Loucy (cell line): ENCODE results near the gene KLHL2.

ENCODE experiments used
- H2AFZ ChIP-seq: fragments of 200-600 bp; sonication (generic); 2 replicates; pipeline ENCODE4 v1.6.0; 2016; ENCODE audit warnings: antibody characterized with exemption, mild to moderate bottlenecking, low read length, moderate library complexity
- H3F3A ChIP-seq: fragments of 200-600 bp; 2 replicates; pipeline ENCODE4 v1.6.0; 2016; ENCODE audit warnings: antibody characterized with exemption, low read depth, mild to moderate bottlenecking
- H3K27me3 ChIP-seq: fragments of 200-600 bp; sonication (generic); 2 replicates; pipeline ENCODE4 v1.6.1; 2014; ENCODE audit warnings: low read length, mild to moderate bottlenecking; ENCODE audit not compliant: insufficient read depth, poor library complexity, severe bottlenecking
- H3K36me3 ChIP-seq: fragments of 200-600 bp; sonication (generic); 2 replicates; pipeline ENCODE4 v1.6.1; 2016; ENCODE audit warnings: low read length; ENCODE audit not compliant: insufficient read depth
- H3K4me1 ChIP-seq: fragments of 200-600 bp; sonication (generic); 2 replicates; pipeline ENCODE4 v1.5.1; 2014; ENCODE audit warnings: low read length, mild to moderate bottlenecking; ENCODE audit not compliant: insufficient read depth, poor library complexity, severe bottlenecking
- H3K4me2 ChIP-seq: fragments of 200-600 bp; sonication (generic); 2 replicates; pipeline ENCODE4 v1.6.0; 2014; ENCODE audit warnings: antibody characterized with exemption, low read length, low read depth, mild to moderate bottlenecking; ENCODE audit not compliant: poor library complexity, severe bottlenecking
- H3K4me3 ChIP-seq: fragments of 200-600 bp; sonication (generic); 2 replicates; pipeline ENCODE4 v1.5.1; 2014; ENCODE audit warnings: low read length, mild to moderate bottlenecking, mixed read lengths; ENCODE audit not compliant: poor library complexity, severe bottlenecking
- H3K79me2 ChIP-seq: fragments of 200-600 bp; sonication (generic); 2 replicates; pipeline ENCODE4 v1.6.1; 2014; ENCODE audit warnings: low read length; ENCODE audit not compliant: insufficient read depth
- H3K9ac ChIP-seq: fragments of 200-600 bp; sonication (generic); 2 replicates; pipeline ENCODE4 v1.6.0; 2014; ENCODE audit warnings: mild to moderate bottlenecking, low read depth, low read length, moderate library complexity; ENCODE audit not compliant: poor library complexity, severe bottlenecking
- H3K9me2 ChIP-seq: fragments of 200-600 bp; sonication (generic); replicated peaks from 2 replicates; pipeline ENCODE4 v1.6.1; 2016; ENCODE audit warnings: low read depth, low read length, mixed read lengths
- H3K9me3 ChIP-seq: fragments of 200-600 bp; sonication (generic); 2 replicates; pipeline ENCODE4 v1.6.1; 2014; ENCODE audit warnings: mild to moderate bottlenecking, antibody characterized with exemption, low read length, low read depth; ENCODE audit not compliant: insufficient read depth
- H4K20me1 ChIP-seq: fragments of 200-600 bp; sonication (generic); 2 replicates; pipeline ENCODE4 v1.6.0; 2014; ENCODE audit warnings: antibody characterized with exemption, low read length, mild to moderate bottlenecking; ENCODE audit not compliant: insufficient read depth, poor library complexity, severe bottlenecking
- EZH2phosphoT487 ChIP-seq: fragments of 200-600 bp; IDR thresholded peaks from 2 replicates; pipeline ENCODE4 v1.6.1; 2018; ENCODE audit warnings: antibody characterized with exemption, mild to moderate bottlenecking, moderate library complexity, borderline replicate concordance
- TF ChIP-seq, protein P1 (sequence below): fragments of 200-600 bp; sonication (generic); conservative IDR thresholded peaks from 2 replicates; pipeline ENCODE4 v1.5.1; 2014; ENCODE audit warnings: mild to moderate bottlenecking, antibody characterized with exemption, low read length

Gene KLHL2

DNA sequence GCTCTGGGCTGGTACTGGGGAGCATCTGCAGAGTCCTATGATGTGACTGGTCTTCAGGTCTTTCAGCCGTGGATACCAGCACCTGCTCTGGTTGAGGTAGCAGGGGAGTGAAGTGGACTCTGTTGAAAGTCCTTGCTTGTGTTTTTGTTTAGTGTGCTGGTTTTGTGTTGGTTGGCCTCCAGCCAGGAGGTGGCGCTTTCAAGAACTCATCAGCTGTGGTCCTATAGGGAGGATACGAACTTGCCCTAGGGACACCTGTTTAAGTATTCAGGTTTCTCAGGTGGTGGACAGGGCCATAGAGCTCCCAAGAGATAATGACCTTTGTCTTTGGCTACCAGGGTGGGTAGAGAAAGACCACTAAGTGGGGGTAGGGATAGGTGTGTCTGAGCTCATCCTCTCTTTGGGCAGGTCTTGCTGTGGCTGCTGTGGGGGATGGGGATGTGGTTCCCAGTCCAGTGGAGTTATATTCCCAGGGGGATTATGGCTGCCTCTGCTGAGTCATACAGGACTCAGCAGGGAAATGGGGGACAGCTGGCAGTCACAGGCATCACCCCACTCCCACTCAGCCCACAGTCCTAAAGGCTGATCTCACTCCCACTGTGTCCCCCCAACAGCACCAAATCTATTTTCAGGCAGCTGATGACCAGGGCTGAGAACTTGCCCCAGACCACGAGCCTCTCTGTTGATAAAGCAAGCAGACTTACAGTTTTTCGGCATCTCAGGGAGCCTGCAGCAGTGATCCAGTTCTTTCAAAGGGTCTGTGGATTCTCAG is 144.2 kb downstream of the KLHL2 start:
- no peak overlapping the region for H3K4me2 ChIP-seq
- H4K20me1 ChIP-seq: no peaks in the 10 kb centered on the region
- H3K4me3 ChIP-seq: no peak overlapping the region
- H3K4me1 ChIP-seq: no peaks in the 10 kb centered on the region
- H2AFZ ChIP-seq: no peak overlapping the region
- H3F3A ChIP-seq: no peaks in the 10 kb centered on the region
- TF ChIP-seq, protein P1, sequence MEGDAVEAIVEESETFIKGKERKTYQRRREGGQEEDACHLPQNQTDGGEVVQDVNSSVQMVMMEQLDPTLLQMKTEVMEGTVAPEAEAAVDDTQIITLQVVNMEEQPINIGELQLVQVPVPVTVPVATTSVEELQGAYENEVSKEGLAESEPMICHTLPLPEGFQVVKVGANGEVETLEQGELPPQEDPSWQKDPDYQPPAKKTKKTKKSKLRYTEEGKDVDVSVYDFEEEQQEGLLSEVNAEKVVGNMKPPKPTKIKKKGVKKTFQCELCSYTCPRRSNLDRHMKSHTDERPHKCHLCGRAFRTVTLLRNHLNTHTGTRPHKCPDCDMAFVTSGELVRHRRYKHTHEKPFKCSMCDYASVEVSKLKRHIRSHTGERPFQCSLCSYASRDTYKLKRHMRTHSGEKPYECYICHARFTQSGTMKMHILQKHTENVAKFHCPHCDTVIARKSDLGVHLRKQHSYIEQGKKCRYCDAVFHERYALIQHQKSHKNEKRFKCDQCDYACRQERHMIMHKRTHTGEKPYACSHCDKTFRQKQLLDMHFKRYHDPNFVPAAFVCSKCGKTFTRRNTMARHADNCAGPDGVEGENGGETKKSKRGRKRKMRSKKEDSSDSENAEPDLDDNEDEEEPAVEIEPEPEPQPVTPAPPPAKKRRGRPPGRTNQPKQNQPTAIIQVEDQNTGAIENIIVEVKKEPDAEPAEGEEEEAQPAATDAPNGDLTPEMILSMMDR: peak; percentile 52
- TF ChIP-seq EZH2phosphoT487: no peak
- no peak overlapping the region for H3K9ac ChIP-seq
- H3K9me3 ChIP-seq: no peaks in the 10 kb centered on the region
- no peaks in the 10 kb centered on the region for H3K36me3 ChIP-seq
- H3K9me2 ChIP-seq: no peaks in the 10 kb centered on the region
- H3K79me2 ChIP-seq: no peaks in the 10 kb centered on the region
- no peaks in the 10 kb centered on the region for H3K27me3 ChIP-seq

DNA sequence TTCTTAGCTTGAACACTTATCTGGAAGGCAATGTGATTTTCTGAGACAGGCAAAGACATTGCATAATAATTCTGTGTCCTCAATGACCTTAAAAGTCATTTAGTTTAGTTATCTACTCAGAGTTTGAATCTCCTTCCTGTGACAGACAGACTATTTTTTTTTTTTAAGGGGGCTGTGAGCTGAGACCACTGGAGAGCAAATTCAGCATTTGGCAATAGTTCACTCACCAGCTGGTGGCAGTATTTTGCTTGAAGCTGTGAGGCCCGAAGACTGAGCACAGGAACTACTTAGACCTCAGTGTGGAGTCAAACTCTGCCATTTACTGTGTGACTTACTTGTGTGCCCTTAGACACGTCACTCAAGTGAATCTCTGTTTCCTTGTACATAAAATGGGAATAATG is 148.5 kb downstream of the KLHL2 start:
- 0 out of 2 replicates have a peak overlapping the region, but pooled peaks have one; percentile 50 for H2AFZ ChIP-seq
- no peak overlapping the region for H3K9ac ChIP-seq
- H3K27me3 ChIP-seq: no peaks in the 10 kb centered on the region
- TF ChIP-seq EZH2phosphoT487: no peak
- TF ChIP-seq, protein P1: peak; percentile 83
- no peak overlapping the region for H3K4me2 ChIP-seq
- H3K4me1 ChIP-seq: no peaks in the 10 kb centered on the region
- no peaks in the 10 kb centered on the region for H3K36me3 ChIP-seq
- H3K9me3 ChIP-seq: no peaks in the 10 kb centered on the region
- no peak overlapping the region for H3K4me3 ChIP-seq
- no peaks in the 10 kb centered on the region for H4K20me1 ChIP-seq
- H3K79me2 ChIP-seq: no peaks in the 10 kb centered on the region
- no peaks in the 10 kb centered on the region for H3F3A ChIP-seq
- H3K9me2 ChIP-seq: no peaks in the 10 kb centered on the region

DNA sequence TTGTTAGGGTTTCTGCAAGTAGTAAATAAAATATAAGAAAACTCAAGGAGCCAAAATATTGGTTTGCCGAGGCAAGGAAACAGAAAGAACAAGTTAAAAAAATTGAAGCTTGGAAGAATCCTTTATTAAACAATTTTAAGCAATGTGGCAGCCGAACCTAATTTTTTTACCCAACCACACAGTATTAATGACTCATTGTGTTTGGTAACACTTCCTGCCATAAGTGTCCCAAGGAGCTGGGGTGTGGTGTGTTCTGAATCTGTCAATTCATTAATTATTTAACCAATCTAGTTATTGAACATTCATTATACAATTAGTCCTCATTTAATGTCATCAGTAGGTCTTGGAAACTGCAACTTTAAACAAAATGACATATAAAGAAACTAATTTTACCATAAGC is 152.1 kb downstream of the KLHL2 start:
- no peaks in the 10 kb centered on the region for H3K79me2 ChIP-seq
- no peaks in the 10 kb centered on the region for H4K20me1 ChIP-seq
- H3F3A ChIP-seq: no peaks in the 10 kb centered on the region
- H3K27me3 ChIP-seq: no peaks in the 10 kb centered on the region
- H2AFZ ChIP-seq: no peak overlapping the region
- H3K9ac ChIP-seq: no peak overlapping the region
- TF ChIP-seq, protein P1: no peak
- TF ChIP-seq EZH2phosphoT487: no peak
- H3K9me2 ChIP-seq: no peaks in the 10 kb centered on the region
- H3K9me3 ChIP-seq: no peaks in the 10 kb centered on the region
- H3K4me2 ChIP-seq: no peak overlapping the region
- no peaks in the 10 kb centered on the region for H3K36me3 ChIP-seq
- no peaks in the 10 kb centered on the region for H3K4me1 ChIP-seq
- no peak overlapping the region for H3K4me3 ChIP-seq
